ENCODE results near the gene ATP2B2.

DNA sequence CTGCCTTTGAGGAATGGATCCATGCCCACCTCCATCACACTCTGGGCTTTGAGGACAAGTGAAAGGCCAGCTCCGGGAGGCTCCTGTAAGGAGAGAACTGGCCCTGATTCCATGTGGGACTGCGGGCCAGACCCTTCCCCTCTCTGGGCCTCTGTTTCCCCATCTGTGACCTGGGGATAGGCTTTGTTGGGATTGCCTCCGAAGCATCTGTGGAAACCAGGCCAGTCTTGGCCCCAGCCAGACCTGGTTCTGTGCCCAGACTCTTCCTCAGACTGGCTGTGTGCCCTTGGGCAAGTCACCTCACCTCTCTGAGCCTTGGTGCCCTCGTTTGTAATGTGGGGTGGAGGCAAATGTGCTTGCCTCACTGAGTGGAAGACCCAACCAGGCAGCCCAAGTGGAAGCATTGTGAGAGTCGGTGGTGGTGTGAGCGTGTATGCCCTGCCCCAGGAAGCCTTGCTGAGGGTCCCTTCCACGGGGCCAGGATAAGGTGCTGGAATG lies 163.4 kb downstream of the ATP2B2 start:
- TF ChIP-seq, protein P1, sequence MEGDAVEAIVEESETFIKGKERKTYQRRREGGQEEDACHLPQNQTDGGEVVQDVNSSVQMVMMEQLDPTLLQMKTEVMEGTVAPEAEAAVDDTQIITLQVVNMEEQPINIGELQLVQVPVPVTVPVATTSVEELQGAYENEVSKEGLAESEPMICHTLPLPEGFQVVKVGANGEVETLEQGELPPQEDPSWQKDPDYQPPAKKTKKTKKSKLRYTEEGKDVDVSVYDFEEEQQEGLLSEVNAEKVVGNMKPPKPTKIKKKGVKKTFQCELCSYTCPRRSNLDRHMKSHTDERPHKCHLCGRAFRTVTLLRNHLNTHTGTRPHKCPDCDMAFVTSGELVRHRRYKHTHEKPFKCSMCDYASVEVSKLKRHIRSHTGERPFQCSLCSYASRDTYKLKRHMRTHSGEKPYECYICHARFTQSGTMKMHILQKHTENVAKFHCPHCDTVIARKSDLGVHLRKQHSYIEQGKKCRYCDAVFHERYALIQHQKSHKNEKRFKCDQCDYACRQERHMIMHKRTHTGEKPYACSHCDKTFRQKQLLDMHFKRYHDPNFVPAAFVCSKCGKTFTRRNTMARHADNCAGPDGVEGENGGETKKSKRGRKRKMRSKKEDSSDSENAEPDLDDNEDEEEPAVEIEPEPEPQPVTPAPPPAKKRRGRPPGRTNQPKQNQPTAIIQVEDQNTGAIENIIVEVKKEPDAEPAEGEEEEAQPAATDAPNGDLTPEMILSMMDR (IDR thresholded peaks at IDR 0.05) = no peak
- no peak for TF ChIP-seq POLR2A (IDR thresholded peaks at IDR 0.05)

Measured in thyroid gland (tissue), 4 donors.